AG04449 (cell line): ENCODE measurements around the gene SPTBN1.

ENCODE experiments used
- CTCF ChIA-PET: fragments of 350-600 bp; formaldehyde crosslinking; extraction: SDS; loops from one replicate; lab custom pipeline; 2021; ENCODE audit warnings: antibody characterized with exemption; lab: Yijun Ruan, JAX
- POLR2A ChIA-PET: fragments of 400-600, 350-600 bp; formaldehyde crosslinking; extraction: SDS; loops from one replicate; lab custom pipeline; 2020; ENCODE audit warnings: antibody characterized with exemption, inconsistent platforms; lab: Yijun Ruan, JAX
- DNase-seq: peaks from one replicate; pipeline ENCODE4 v3.0.0-alpha.2; 2010; ENCODE audit warnings: low read depth, low spot score
- H3K4me3 ChIP-seq: 2 replicates; pipeline ENCODE4 v1.5.1; 2011; ENCODE audit warnings: low read depth, mild to moderate bottlenecking, control low read depth, low read length
- CTCF ChIP-seq: IDR thresholded peaks from one replicate; pipeline ENCODE4 v1.5.1; 2011; ENCODE audit warnings: mild to moderate bottlenecking, moderate library complexity, low read length, control low read depth, inconsistent platforms; ENCODE audit not compliant: insufficient read depth; ENCODE audit errors: missing control alignments

Gene SPTBN1

GRCh38 chr2:54680397-54681041, 224.4 kb downstream of the SPTBN1 start:
- H3K4me3 ChIP-seq = no peak overlapping the region
- DNase-seq = no peak
- CTCF ChIA-PET = interaction anchor here (0.6 to 3.3 kb wide), 2 partner anchors 15 to 579 kb away, joined by 3 to 13 read pairs; no protein-coding TSS in a partner anchor
- no peak for TF ChIP-seq CTCF
- POLR2A ChIA-PET = interaction anchor here (1.1 kb wide), 1 partner anchor 121 kb away, joined by 7 read pairs; no protein-coding TSS in a partner anchor

DNA sequence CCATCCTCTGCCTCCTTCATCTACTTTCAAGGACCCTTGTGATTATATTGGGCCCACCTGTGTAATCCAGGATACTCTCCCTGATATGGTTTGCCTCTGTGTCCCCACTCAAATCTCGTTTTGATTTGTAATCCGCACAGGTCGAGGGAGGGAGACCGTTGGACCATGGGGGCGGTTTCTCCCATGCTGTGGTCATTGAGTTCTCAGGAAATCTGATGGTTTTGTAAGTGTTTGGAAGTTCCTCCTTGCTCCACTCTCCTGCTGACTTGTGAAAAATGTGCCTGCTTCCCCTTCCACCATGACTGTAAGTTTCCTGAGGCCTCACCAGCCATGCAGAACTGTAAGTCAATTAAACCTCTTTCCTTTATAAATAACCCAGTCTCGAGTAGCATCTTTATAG, 225.3 kb downstream of the SPTBN1 start:
- TF ChIP-seq CTCF = no peak
- ChIA-PET POLR2A (no interaction called here), CTCF (interaction anchor here (1.8 to 3.3 kb wide), 2 partner anchors 16 to 23 kb away, joined by 7 to 13 read pairs; no protein-coding TSS in a partner anchor)
- no peak for DNase-seq
- H3K4me3 ChIP-seq = no peak overlapping the region

DNA sequence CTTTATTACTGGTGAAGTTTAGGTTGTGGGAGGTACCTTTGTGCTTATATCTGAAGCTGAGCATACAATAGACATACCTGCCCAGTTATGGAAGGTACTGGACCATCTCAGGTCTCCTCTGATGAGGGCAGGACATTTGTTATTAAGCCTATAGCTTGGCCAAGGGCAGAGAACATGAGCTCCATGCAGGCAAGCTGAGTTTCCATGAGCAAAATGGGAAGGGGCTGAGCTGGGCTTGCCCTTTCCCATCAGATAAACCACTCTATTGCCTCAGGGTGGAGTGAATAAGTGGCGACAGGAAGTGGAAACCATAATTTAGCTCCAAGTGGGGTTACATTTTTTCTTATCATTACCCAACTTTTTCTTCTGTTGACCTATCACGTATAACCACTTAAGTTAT, 227.5 kb downstream of the SPTBN1 start:
- no peak overlapping the region for H3K4me3 ChIP-seq
- CTCF ChIA-PET = interaction anchor here (1.2 to 3.3 kb wide), 4 partner anchors 18 to 577 kb away, joined by 4 to 13 read pairs (median 6); no protein-coding TSS in a partner anchor
- no peak for DNase-seq
- TF ChIP-seq CTCF = no peak
- POLR2A ChIA-PET = no interaction called here

- CTCF ChIA-PET = interaction anchor here (3.1 kb wide), 1 partner anchor 578 kb away, joined by 9 read pairs; no protein-coding TSS in a partner anchor
- H3K4me3 ChIP-seq = no peak overlapping the region
- no peak for TF ChIP-seq CTCF
- POLR2A ChIA-PET = no interaction called here
- no peak for DNase-seq
These were observed 229.2 kb downstream of the SPTBN1 start for GRCh38 chr2:54685263-54685775.

GRCh38 chr2:54687595-54688152, 231.5 kb downstream of the SPTBN1 start:
- DNase-seq = no peak
- ChIA-PET CTCF (interaction anchor here (2.4 kb wide), 1 partner anchor 17 kb away, joined by 6 read pairs; no protein-coding TSS in a partner anchor), POLR2A (no interaction called here)
- no peak for TF ChIP-seq CTCF
- H3K4me3 ChIP-seq = no peak overlapping the region
